ENCODE results near the gene RABL3.

GRCh38 chr3:120743556-120744195 is 1.4 kb upstream of the RABL3 start:
- TF ChIP-seq POLR2A (IDR thresholded peaks at IDR 0.05) (no peak), CTCF (IDR thresholded peaks at IDR 0.05) (no peak)

All from uterus (tissue), 2 donors.